ENCODE measurements around the gene MC1R. TPM values are rescaled to one million over a fixed set of nuclear protein-coding genes. Genes with fewer than 3 reads are reported as not detected.

Gene MC1R
- total RNA-seq, 1 donor from 2014 or later: 1.2 TPM

DNA sequence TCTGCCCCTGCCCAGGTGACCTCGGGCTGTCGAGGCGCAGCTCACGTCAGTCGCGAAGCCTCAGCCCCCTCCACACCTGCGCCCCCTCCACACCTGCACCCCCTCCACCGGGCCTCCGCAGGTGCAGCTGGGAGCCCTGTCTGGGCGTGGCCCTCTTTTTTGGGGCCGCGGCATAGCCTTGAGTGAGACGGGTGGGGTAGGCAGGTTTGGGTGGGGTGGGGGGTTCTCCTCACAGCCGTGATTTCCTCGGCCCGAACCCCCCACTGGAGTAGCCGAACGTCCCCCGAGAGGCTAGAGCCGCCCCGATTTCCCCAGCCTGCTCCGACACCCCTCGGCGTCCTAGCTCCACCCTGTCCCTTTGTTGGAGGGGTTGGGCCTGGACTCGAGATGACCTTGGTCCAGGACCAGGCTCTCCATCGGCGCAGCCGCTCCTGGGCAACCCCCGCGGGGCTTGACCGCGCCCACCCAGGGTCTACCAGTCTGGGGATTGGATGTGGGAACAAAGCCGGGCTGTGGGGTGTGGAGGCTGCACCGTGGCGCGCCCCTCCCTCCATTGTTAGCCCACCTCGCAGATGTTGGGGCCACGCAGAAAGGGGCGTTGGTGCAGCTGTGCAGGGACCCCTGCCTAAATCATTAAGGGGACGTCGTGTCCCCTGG, 5.1 kb downstream of the MC1R start:
- peak overlapping the region; percentile 93 for H3K27ac ChIP-seq (replicated peaks)
- DNase-seq: no peak
- H3K4me1 ChIP-seq: peaks cover 66% of the 10 kb centered on the region
- H3K9me3 ChIP-seq (replicated peaks): no peaks in the 10 kb centered on the region
- intact Hi-C loops (cut with micrococcal nuclease): no loop called here
- no peaks in the 10 kb centered on the region for H3K36me3 ChIP-seq
- TF ChIP-seq, protein P1, sequence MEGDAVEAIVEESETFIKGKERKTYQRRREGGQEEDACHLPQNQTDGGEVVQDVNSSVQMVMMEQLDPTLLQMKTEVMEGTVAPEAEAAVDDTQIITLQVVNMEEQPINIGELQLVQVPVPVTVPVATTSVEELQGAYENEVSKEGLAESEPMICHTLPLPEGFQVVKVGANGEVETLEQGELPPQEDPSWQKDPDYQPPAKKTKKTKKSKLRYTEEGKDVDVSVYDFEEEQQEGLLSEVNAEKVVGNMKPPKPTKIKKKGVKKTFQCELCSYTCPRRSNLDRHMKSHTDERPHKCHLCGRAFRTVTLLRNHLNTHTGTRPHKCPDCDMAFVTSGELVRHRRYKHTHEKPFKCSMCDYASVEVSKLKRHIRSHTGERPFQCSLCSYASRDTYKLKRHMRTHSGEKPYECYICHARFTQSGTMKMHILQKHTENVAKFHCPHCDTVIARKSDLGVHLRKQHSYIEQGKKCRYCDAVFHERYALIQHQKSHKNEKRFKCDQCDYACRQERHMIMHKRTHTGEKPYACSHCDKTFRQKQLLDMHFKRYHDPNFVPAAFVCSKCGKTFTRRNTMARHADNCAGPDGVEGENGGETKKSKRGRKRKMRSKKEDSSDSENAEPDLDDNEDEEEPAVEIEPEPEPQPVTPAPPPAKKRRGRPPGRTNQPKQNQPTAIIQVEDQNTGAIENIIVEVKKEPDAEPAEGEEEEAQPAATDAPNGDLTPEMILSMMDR (IDR thresholded peaks at IDR 0.05; ENCODE audit: borderline replicate concordance): no peak
- peaks cover 66% of the 10 kb centered on the region for H3K27me3 ChIP-seq (ENCODE audit: low read depth)
- H3K4me3 ChIP-seq: peak overlapping the region; percentile 77

DNA sequence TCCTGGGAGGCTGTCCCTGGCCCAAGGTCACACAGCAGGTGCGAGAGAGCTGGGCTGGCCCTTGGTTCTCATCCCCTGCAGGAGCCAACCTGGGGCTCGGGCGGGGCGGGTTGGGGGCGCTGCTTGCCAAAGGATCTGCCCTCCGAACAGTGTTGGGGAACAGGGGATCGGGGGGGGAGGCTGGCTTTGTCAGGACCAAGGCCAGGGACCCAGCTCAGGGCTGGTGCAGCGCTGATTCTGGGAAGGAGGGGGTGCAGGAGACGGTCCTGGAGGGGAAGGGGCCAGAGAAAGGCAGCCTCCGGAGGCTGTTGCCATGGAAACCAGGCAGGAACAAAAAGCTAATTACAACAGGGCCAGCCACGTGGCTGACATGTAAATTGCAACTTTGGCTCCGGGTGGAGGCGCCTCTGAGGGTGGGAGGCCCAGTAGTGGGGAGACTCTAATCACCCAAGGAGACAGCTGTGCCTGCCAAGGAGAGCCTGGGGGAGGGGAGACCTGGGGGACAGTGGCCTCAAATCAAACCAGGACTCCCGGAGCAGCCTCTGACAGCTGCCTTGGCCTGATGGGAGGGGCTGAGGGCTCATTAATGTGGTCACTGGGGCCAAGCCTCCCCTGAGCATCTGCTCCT, 5.7 kb downstream of the MC1R start:
- DNase-seq: no peak
- intact Hi-C loops (cut with micrococcal nuclease): no loop called here
- Histone ChIP-seq H3K4me1 (peaks cover 60% of the 10 kb centered on the region), H3K36me3 (no peaks in the 10 kb centered on the region), H3K4me3 (peak overlapping the region; percentile 77), H3K9me3 (replicated peaks) (no peaks in the 10 kb centered on the region), H3K27me3 (ENCODE audit: low read depth) (peaks cover 68% of the 10 kb centered on the region), H3K27ac (replicated peaks) (no peak overlapping the region)
- TF ChIP-seq, protein P1 (IDR thresholded peaks at IDR 0.05; ENCODE audit: borderline replicate concordance): no peak

DNA sequence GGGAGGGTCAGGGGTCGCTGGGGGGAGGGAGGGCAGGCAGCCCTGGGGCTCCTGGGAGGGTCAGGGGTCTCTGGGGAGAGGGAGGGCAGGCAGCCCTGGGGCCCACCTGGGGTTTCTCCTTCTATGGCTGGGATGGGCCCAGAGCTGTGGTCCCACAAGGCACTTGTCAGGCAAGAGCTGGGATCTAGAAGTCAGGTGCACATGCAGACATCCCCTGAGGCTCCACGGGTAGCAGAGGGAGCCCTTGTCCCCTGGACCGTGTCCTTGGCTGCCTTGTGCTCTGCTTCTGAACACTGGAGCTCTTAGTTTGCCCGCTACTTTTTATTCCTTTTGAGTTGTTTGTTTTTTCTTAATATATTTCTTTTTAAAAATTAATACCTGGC, 6.3 kb downstream of the MC1R start:
- TF ChIP-seq, protein P1 (IDR thresholded peaks at IDR 0.05; ENCODE audit: borderline replicate concordance): no peak
- intact Hi-C loops (cut with micrococcal nuclease): no loop called here
- Histone ChIP-seq H3K4me1 (peaks cover 58% of the 10 kb centered on the region), H3K36me3 (no peaks in the 10 kb centered on the region), H3K27ac (replicated peaks) (no peak overlapping the region), H3K27me3 (ENCODE audit: low read depth) (peaks cover 68% of the 10 kb centered on the region), H3K4me3 (no peak overlapping the region), H3K9me3 (replicated peaks) (no peaks in the 10 kb centered on the region)
- DNase-seq: no peak

DNA sequence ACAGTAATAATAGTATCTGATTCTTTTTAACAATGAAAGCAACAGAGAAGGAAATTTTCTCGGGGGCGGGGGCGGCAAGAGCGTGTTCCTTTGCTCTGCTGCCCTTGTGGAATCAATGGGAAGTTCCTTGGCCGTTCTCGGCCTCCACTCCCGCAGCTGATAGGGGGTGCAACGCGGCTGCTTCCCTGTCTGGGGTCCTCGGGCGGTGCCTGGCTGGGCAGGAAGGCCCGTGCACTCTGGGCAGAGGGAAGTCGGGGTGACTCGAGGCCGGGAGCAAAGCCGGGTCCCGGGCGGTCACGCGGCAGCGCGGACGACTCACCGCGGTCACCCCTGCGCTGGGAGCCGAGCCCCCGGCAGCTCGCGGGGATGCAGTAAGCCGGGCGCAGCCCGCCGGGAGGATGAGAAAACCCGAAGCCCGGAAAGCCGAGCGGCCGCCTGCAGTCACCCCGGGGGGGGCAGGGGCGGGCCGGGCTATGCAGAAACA, 7.0 kb downstream of the MC1R start:
- Histone ChIP-seq H3K4me3 (peak overlapping the region; percentile 71), H3K27me3 (ENCODE audit: low read depth) (peaks cover 71% of the 10 kb centered on the region), H3K9me3 (replicated peaks) (no peaks in the 10 kb centered on the region), H3K27ac (replicated peaks) (peak overlapping the region; percentile 58), H3K4me1 (peaks cover 57% of the 10 kb centered on the region), H3K36me3 (no peaks in the 10 kb centered on the region)
- intact Hi-C loops (cut with micrococcal nuclease): no loop called here
- TF ChIP-seq, protein P1 (IDR thresholded peaks at IDR 0.05; ENCODE audit: borderline replicate concordance): no peak
- DNase-seq: no peak

DNA sequence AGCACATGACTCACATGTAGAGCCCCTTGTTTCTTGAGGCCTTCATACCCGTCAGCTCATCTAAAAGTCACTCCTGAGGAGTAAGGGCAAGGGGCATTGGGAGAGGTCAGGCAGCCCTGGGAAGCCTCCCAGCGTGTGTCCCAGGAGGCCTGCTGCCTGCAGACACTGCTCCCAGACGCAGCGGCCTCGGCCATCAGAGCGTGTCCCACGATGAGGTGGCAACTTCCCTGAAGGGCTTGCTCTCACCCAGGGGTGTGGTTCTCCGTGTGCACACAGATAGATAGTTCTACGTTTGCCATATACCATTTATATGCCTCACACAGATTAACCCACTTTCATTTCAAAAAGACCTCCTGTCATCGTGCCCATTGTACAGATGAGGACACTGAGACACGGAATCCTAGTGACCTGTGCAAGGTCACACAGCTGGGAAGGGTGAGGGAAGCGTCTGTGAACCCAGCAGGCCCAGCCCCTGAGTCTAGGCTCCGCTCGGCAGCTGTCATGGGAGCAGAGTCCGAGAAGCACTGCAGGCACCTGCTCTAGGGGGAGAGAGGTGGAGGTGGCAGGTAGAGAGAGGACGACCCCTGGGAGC, 12.7 kb downstream of the MC1R start:
- no peak for DNase-seq
- Histone ChIP-seq H3K4me3 (no peak overlapping the region), H3K9me3 (replicated peaks) (no peaks in the 10 kb centered on the region), H3K36me3 (no peaks in the 10 kb centered on the region), H3K27me3 (ENCODE audit: low read depth) (peaks cover 20% of the 10 kb centered on the region), H3K4me1 (peaks cover 4% of the 10 kb centered on the region), H3K27ac (replicated peaks) (no peak overlapping the region)
- TF ChIP-seq, protein P1 (IDR thresholded peaks at IDR 0.05; ENCODE audit: borderline replicate concordance): no peak
- intact Hi-C loops (cut with micrococcal nuclease): no loop called here
